MG63 (cell line): ENCODE measurements around the gene VAPB. TPM values are rescaled to one million over a fixed set of nuclear protein-coding genes. Genes with fewer than 3 reads are reported as not detected.
"Not testable (repeated sequence)": the region's sequence is repeated elsewhere in the genome, so short reads cannot be mapped to it uniquely, and the experiment has no call there.

ENCODE experiments used
- DNase-seq: peaks from one replicate; pipeline ENCODE4 v3.0.0-alpha.2; 2020
- H3K27me3 ChIP-seq: fragments of 250-450 bp; sonication (Bioruptor Pico); 2 replicates; pipeline ENCODE4 v1.5.1; 2020; ENCODE audit warnings: mild to moderate bottlenecking, moderate library complexity
- H3K36me3 ChIP-seq: fragments of 250-450 bp; sonication (Bioruptor Pico); 2 replicates; pipeline ENCODE4 v1.5.1; 2020; ENCODE audit warnings: mild to moderate bottlenecking, moderate library complexity
- H3K4me3 ChIP-seq: fragments of 250-450 bp; sonication (Bioruptor Pico); 2 replicates; pipeline ENCODE4 v1.5.1; 2020; ENCODE audit warnings: mild to moderate bottlenecking, moderate library complexity
- H3K9me3 ChIP-seq: fragments of 250-450 bp; sonication (Bioruptor Pico); 2 replicates; pipeline ENCODE4 v1.5.1; 2020; ENCODE audit warnings: mild to moderate bottlenecking, moderate library complexity
- total RNA-seq: library from RNA; depleted of rRNA; stranded (reverse); fragments of >200 nt; shearing (Covaris generic); gene quantifications from 2 replicates; pipeline ENCODE4 v1.2.3, GENCODE V29; 2014; ENCODE audit warnings: low replicate concordance

Gene VAPB
- total RNA-seq, 1 experiment from 2014 or later: 34.5 TPM

DNA sequence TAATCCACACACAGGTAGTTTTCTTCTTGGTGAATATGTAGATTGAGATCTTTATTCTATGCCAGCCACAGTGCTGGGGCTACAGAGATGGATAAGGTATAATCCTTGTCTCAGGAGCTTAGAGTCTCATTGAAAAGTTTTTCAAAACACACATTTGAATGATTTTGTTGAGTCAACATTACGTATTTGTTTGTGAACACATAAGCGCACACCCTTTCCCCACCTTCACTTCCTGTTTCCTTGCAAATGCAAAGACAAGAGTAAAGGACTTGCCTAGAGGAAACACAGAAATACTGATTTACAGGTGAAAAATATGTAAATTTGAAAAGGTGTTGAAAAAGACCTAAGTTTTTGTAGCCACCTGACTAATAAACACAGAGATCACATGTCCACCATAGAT lies 27.8 kb downstream of the VAPB start:
- Histone ChIP-seq H3K36me3 (peaks cover 39% of the 10 kb centered on the region), H3K27me3 (no peaks in the 10 kb centered on the region), H3K4me3 (no peak overlapping the region), H3K9me3 (no peaks in the 10 kb centered on the region)
- DNase-seq: no peak

- H3K4me3 ChIP-seq: no peak overlapping the region
- H3K9me3 ChIP-seq: no peaks in the 10 kb centered on the region
- no peak for DNase-seq
- H3K36me3 ChIP-seq: peaks cover 43% of the 10 kb centered on the region
- H3K27me3 ChIP-seq: no peaks in the 10 kb centered on the region
Measured at GRCh38 chr20:58417438-58417837, 28.4 kb downstream of the VAPB start.

DNA sequence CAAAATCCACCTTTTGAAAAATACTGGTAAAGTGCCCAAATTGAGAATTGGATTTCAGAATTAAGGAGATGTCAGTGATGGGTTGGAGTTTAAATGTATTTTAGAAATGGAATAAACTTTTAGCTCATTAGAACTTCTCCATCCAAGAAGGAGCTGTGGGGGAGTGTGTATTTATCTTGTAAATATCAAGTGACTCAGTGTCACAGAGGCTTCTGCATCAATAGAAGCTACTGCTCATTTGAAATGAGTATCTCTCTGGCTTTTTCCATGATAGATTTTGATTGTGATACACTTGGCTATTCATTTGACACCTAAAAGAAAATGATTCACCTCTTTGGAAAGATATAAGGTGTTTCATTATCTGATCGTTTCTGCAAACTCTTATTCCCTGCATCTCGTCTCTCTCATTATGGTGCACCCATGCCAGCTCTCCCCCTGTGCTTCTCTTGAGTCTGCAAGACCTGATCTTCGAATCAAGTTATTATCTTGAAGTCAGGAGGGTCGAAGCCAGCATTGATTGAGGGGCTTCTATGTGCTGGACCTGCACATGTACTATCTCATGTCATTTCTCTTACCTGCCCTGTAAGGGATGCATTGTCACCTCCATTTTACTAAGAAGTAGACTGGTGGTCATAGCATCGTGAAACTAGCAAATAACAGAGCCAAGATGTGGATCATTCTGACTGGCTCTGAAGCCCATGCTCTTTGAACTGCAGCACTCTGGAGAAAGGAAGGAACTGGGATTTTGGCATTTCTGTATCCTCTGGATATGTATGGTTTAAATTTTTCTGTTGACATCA lies 30.1 kb downstream of the VAPB start:
- Histone ChIP-seq H3K4me3 (no peak overlapping the region), H3K9me3 (no peaks in the 10 kb centered on the region), H3K27me3 (no peaks in the 10 kb centered on the region), H3K36me3 (peaks cover 56% of the 10 kb centered on the region)
- no peak for DNase-seq

DNA sequence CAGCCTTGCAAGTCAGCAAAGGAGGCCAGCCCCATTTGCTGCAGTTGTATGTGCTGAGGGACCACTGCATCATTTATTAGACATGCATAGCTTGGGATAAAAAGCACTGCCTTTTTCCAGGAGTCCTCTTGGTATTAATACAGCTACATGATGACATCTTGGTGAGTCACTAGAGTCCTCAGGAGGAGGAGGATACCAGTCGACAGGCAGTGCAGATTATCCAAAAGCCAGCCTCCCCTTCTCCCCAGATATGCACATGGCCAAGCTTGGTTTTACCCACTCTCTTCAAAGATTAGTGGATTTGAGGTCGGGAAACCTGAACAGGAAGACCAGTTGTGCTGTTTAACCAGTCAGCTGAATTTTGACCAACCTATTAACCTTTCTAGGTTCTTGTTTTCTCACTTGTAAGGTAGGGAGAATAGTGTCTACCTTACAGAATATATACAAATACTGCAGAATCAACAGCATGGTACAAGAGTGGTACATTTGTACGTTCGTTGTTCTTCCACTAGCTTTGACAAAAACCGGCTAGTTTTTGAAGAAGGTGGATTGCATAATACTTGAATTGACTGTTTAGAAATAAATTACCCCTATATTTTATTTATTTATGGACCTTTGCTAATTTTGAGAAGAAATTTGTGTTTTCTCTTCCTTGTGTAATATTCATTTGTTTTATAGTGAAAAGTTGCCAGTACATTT lies 31.9 kb downstream of the VAPB start:
- no peaks in the 10 kb centered on the region for H3K9me3 ChIP-seq
- H3K36me3 ChIP-seq: peaks cover 63% of the 10 kb centered on the region
- no peak overlapping the region for H3K4me3 ChIP-seq
- no peaks in the 10 kb centered on the region for H3K27me3 ChIP-seq
- peak; percentile 33 for DNase-seq

DNA sequence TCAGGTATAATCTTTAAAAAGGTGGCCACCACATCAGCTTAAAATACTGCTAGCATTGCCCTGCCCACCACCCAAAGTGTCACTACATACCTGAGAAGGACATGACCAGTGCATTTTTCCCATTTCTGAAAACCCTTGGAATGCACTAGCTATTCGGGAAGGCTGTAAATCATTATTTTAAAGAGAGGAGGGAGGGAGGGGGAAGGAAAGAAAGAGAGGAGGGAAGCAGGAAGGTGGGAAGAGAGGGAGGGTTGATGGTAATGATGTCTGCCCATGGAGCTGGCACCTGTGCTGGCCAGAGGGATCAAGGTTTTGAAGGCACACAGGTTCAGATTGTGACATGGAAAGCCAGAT lies 32.4 kb downstream of the VAPB start:
- Histone ChIP-seq H3K9me3 (no peaks in the 10 kb centered on the region), H3K4me3 (no peak overlapping the region), H3K27me3 (no peaks in the 10 kb centered on the region), H3K36me3 (peaks cover 68% of the 10 kb centered on the region)
- no peak for DNase-seq

DNA sequence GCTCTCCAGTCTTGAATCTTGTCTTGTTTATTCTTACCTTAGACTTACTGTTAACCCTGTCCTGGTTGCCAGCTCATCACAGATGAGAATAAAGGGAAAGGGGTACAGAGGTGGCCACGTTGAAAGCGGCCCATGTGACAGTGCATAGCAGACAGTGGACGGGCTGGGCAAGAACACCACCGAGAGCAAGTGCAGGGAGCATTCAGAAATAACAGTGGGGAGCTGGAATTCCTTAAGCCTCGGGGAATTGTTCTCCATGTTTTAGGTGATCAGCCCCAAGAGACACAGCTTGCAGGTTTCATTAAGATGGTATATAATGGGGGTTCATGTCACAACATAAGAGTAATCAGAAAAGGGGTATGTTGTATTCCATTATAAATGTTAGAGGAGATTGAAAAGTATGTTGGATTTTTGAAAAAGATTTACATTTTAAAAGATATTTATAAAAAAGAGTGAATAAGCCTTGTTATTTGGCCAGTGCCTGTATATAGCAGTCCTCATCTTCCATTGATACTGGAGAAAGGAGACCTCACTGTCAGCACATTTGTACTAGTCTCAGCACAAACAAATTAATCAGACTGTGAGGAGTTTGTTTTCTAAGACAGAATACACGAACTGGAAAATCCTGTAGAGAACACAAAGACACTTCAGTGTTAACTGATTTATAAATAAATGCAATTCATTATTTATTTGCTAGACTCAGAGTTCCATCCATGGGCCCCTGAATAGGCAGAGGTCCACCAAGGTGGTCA lies 35.4 kb downstream of the VAPB start:
- Histone ChIP-seq H3K4me3 (no peak overlapping the region), H3K27me3 (no peaks in the 10 kb centered on the region), H3K9me3 (no peaks in the 10 kb centered on the region), H3K36me3 (peaks cover 54% of the 10 kb centered on the region)
- no peak for DNase-seq

DNA sequence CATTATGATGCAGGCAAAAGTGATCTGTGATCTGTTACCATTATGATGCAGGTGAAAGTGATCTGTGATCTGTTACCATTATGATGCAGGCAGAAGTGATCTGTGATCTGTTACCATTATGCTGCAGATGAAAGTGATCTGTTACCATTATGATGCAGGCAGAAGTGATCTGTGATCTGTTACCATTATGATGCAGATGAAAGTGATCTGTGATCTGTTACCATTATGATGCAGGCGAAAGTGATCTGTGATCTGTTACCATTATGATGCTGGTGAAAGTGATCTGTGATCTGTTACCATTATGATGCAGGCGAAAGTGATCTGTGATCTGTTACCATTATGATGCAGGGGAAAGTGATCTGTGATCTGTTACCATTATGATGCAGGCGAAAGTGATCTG lies 38.5 kb downstream of the VAPB start:
- peaks cover 56% of the 10 kb centered on the region for H3K36me3 ChIP-seq
- not testable (repeated sequence) for H3K27me3 ChIP-seq, H3K9me3 ChIP-seq, DNase-seq, H3K4me3 ChIP-seq

DNA sequence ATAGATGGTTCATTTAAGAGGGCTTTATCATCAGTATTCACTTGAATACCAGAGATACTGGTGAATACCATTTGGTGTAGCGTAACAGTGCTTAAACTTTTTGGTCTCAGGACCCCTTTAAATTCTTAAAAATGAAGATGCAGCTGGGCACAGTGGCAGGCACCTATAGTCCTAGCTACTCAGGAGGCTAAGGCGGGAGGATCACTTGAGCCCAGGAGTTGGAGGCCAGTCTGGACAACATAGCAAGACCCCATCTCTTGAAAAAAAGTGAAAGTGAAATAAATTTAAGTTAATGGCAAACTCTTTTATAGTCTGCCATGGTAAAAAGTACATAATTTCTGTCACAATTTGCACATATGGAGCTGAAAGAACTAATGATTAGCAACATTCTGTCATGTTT lies 39.3 kb downstream of the VAPB start:
- Histone ChIP-seq H3K27me3 (no peaks in the 10 kb centered on the region), H3K36me3 (peaks cover 57% of the 10 kb centered on the region), H3K9me3 (no peaks in the 10 kb centered on the region), H3K4me3 (no peak overlapping the region)
- no peak for DNase-seq

GRCh38 chr20:58429303-58429702 lies 40.3 kb downstream of the VAPB start:
- no peaks in the 10 kb centered on the region for H3K27me3 ChIP-seq
- H3K4me3 ChIP-seq: no peak overlapping the region
- no peak for DNase-seq
- H3K36me3 ChIP-seq: peaks cover 52% of the 10 kb centered on the region
- H3K9me3 ChIP-seq: no peaks in the 10 kb centered on the region

GRCh38 chr20:58431134-58431533 lies 42.1 kb downstream of the VAPB start:
- no peak for DNase-seq
- H3K27me3 ChIP-seq: no peaks in the 10 kb centered on the region

GRCh38 chr20:58432186-58432954 lies 43.3 kb downstream of the VAPB start:
- H3K4me3 ChIP-seq: no peak overlapping the region
- DNase-seq: no peak

More at GRCh38 chr20:58431134-58431533, 42.1 kb downstream of the VAPB start:
- no peak overlapping the region for H3K4me3 ChIP-seq
- H3K36me3 ChIP-seq: peaks cover 50% of the 10 kb centered on the region
- H3K9me3 ChIP-seq: no peaks in the 10 kb centered on the region

GRCh38 chr20:58433029-58433647 lies 44.1 kb downstream of the VAPB start:
- peaks cover 52% of the 10 kb centered on the region for H3K36me3 ChIP-seq
- no peak for DNase-seq
- no peaks in the 10 kb centered on the region for H3K9me3 ChIP-seq

More at GRCh38 chr20:58432186-58432954, 43.3 kb downstream of the VAPB start:
- H3K27me3 ChIP-seq: no peaks in the 10 kb centered on the region
- peaks cover 46% of the 10 kb centered on the region for H3K36me3 ChIP-seq
- no peaks in the 10 kb centered on the region for H3K9me3 ChIP-seq

GRCh38 chr20:58433759-58434158 lies 44.7 kb downstream of the VAPB start:
- peak; percentile 46 for DNase-seq
- Histone ChIP-seq H3K27me3 (no peaks in the 10 kb centered on the region), H3K4me3 (no peak overlapping the region), H3K36me3 (peaks cover 53% of the 10 kb centered on the region), H3K9me3 (no peaks in the 10 kb centered on the region)

More at GRCh38 chr20:58433029-58433647, 44.1 kb downstream of the VAPB start:
- Histone ChIP-seq H3K4me3 (no peak overlapping the region), H3K27me3 (no peaks in the 10 kb centered on the region)

GRCh38 chr20:58434326-58434725 lies 45.3 kb downstream of the VAPB start:
- H3K27me3 ChIP-seq: no peaks in the 10 kb centered on the region

GRCh38 chr20:58435237-58435636 lies 46.2 kb downstream of the VAPB start:
- DNase-seq: no peak
- Histone ChIP-seq H3K36me3 (peaks cover 61% of the 10 kb centered on the region), H3K27me3 (no peaks in the 10 kb centered on the region), H3K9me3 (no peaks in the 10 kb centered on the region), H3K4me3 (no peak overlapping the region)

More at GRCh38 chr20:58434326-58434725, 45.3 kb downstream of the VAPB start:
- H3K9me3 ChIP-seq: no peaks in the 10 kb centered on the region
- peaks cover 56% of the 10 kb centered on the region for H3K36me3 ChIP-seq
- H3K4me3 ChIP-seq: no peak overlapping the region
- no peak for DNase-seq
